Stimulated activated CD4-positive, alpha-beta T cell treated with anti-CD3 and anti-CD28 coated beads, Interleukin-15, amount 100 ng/mL, for 1 hour (primary cell): ENCODE data around the gene ELL.

Source experiments
- DNase-seq, 2 donors: peaks; one replicate each; pipeline ENCODE4 v3.0.0-alpha.2; 2020; ENCODE audit warnings: low read depth in 1 of 2, low spot score in 1 of 2

Gene ELL

DNA sequence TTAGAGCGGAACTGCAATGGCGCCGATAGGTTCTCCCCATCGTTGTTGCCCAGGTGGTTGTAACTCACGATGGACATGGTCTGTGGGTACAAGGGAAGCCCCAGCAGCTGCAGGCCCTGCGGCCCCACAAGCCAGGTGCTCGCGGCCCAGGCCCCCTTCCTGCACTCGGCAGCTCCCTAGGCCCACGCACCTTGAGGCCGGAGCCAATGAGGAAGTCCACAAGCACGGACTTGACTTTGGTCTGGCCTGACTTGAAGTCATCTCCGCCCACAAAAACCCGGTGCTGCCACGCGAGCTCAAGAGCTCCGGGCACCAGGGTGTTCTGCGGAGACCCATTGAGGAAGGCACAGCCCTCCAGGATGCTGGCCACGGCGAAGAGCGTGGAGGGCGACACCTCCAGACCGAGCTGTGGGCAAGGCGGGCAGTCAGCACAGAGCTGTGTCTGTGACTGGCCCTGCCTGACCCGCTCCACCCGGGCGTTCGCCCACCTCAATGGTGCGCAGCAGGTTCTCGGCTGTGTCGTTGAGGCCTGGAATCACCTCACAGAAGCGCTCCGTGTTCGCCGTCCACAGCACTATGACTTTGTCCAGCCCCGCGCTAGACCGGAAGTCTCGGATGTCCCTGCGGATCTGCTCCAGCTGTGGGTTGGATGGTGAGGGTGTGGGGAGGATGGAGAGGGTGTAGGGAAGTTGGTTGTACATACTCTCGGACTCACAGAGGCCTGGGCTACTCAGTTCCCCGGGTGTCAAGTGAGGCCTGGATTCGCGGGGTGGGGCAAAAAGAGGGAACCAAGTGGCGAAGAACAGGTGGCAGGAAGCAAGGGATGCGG is 85.8 kb downstream of the ELL start:
- DNase-seq = no peak

DNA sequence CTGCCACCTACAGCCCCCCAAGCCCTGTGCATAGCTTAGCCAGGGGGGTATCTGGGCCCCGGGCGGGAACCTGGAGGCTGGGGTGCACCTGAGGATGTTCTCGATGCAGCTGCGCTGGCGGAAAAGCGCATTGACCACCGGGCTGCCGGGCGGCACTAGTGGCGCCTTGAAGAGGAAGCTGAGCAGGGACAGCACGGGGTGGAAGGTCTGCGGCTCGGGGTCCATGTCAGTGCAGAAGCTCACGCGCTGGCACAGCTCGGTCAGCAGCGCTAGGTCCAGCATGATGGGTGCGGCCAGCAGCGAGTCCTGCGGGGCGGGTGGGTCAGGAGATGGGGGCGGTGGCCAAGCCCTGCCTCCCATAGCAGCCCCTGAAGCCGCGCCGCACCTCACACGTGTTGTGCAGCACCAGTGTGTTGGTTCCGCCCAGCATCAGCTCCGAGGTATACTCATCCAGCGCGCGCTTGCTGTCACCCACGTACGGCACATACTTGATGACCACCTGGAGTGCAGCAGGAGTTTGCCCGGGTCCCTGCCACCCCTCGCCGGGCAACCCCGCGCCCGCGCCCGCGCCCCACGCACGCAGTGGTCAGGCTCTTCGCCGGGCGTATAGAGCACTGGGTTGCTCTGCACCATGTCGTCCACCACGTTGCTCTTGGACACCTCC is 86.6 kb downstream of the ELL start:
- no peak for DNase-seq

DNA sequence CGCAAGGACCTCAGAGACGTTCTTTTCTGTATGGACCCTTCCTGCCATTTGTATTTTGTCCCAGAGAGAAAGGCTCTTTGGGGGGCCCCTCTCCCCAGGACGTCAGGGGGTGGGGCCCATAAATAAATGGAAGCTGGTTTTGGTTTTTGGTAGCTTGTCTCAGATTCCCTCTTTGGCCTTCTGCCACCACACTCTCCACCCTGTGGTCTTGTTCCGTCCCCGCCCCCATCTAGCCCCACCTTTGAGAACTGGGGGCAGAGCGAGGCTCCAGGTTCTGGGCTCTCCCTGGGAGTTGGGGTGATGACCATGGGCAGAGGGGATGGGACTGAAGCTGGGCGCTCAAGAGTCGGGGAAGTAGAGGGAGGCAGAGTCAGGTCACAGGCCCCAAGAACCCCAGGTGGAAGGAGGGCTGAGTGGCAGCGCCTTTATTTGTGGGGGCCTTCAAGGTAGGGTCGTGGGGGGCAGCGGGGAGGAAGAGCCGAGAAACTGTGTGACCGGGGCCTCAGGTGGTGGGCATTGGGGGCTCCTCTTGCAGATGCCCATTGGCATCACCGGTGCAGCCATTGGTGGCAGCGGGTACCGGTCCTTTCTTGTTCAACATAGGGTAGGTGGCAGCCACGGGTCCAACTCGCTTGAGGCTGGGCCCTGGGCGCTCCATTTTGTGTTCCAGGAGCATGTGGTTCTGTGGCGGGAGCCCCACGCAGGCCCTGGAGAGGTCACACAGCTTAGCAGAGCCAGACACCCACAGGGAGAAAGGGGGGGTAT is 87.3 kb downstream of the ELL start:
- DNase-seq = no peak

DNA sequence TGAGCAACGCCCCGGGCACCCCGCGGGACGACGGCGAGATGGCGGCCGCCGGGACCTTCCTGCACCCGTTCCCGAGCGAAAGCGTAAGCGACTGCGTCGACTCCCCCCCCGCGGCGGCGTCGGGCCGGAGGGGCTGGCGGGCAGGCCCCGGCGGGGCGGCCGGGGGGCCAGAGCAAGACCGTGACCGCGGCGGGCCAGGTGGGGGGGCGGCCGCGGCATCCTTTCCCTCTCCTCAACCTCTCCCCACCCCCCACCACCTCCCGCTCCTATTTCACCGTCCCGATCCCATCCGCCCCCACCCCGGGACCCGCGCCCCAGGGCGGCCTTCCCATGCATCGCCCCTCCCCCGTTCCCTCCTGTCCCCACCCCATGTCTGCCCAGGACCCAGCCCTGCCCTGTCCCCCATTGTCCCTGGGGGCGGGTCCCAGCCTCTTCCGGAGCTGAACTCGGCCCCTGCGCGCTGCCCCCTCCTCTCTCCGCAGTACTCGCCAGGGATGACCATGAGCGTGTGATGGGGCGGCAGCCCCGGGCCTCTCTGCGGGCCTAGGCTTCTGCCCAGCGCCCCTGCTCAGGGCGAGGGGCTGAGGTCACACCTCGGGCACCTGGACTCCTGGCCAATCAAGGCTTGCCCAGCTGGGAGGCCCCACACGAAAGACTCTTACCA is 88.0 kb downstream of the ELL start:
- no peak for DNase-seq

DNA sequence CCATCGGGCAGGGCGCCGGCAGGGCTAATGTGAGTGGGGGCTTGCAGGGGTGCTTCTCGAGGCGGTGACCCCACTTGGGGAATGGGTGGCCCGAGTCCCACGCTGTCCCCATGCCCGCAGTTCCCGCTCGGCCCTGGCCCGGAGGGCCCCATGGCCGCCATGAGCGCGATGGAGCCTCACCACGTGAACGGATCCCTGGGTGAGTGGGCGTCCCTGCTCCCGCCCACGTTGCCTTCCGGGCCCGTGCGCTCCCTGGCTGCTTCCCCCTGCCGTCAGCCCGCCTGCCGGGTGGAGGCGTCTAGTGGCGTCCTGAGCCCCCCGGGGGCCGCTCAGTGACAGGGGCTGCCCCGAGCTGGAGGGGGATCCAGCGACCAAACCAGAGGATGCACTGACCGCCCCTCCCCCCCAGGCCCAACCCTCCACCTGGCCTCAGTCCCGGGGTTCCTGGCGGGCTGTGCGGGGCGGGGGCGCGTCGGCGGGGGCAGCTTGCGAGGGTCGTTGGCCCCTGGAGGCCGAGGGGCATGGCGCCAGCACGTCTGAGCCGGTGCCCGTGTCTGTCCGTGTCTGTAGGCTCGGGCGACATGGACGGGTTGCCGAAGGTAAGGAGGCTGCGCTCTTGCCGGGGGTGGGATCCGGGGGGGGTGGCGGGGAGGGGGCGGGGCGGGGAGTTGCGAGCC is 88.7 kb downstream of the ELL start:
- no peak for DNase-seq

DNA sequence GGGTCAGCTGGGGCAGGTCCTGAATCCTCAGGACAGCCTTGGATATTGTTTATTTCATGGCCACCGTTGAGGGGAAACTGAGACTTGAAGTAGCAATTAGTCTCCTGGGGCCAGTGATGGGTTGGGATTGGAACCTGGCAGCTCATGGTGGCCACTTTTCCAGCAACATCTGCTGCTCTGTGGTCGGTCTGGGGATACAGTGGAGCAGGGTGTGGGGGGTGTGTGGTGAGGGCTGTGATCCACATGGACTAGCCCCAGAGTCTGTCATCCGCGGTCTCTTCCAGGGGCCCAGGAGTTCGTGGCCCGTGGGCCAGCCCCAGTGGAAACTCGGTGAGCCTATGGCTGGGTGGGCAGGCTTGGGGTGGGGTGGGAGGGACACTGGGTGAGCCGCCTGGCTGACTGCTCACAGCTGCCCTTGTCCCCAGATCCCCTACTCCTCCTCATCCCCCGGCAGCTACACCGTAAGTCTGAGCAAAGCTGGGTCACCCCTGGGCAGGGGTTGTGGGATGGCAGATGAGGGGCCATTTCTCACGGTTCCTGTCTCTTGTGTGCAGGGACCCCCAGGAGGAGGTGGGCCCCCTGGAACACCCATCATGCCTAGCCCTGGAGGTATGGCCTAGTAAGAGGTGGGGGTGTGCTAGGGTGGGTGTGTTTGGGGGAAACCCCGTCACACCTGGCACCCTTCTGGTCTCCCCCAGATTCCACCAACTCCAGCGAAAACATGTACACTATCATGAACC is 89.4 kb downstream of the ELL start:
- DNase-seq = no peak

DNA sequence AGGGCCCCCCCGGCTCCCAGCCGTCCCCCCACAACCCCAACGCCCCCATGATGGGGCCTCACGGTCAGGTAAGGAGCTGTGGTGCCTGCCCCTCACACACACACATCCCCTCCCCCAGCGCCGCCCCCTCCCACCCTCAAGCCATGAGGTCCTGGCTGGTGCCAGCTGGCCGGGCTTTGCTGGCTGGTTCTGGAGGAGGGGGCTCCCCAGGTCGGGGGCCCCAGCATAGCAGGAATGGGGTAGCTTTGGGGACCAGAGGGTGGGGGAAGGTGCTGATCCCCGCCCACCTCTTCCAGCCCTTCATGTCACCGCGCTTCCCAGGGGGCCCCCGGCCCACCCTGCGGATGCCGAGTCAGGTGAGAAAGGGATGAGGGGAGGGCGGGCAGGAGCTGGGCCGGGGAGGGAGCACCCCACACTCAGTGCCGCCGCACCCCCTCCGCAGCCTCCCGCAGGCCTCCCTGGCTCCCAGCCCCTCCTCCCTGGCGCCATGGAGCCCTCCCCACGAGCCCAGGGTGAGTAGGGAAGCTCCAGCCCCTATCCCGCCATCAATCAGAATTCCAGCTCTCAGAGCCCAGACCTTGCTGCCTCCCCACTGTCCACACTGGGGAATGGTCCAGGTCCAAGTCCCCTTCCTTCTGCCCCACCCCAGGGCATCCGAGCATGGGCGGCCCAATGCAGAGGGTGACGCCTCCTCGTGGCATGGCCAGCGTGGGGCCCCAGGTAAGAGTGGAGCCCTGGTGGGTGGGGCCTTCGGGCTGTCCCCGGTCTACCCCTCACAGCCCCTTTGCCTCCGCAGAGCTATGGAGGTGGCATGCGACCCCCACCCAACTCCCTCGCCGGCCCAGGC is 90.3 kb downstream of the ELL start:
- DNase-seq = no peak

DNA sequence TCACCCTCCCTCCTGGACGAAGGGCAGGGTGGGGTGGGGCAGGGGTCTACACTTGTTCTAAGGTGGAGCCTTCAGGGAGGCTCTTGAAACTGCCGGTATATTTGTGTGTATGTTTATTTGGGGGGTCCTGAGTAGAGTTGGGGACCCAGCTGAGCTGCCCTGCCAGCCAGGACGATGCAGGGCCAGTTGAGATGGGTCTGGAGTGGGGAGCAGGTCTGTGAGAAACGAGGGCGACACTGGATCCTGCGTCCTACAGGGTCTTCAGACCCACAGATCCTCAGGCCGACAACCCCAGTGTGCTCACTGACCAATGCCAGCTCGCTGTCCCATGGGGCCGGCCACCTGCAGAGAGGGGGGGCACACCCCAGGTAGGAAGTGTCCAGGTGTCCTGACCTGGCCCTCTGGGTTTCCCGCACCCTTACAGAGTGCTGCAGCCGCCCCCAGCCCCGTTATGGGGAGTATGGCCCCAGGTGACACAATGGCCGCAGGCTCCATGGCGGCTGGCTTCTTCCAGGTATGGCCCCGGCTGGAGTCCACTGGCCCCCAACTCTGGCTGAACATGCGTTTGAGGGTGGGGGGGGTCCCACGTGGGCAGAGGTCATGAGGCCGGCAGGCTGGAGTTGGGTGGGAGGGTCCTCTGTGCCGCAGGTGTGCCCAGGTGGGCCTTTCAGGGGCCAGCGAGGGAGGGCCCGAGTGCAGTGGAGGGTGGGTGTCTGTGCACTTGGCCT is 91.3 kb downstream of the ELL start:
- DNase-seq = no peak

DNA sequence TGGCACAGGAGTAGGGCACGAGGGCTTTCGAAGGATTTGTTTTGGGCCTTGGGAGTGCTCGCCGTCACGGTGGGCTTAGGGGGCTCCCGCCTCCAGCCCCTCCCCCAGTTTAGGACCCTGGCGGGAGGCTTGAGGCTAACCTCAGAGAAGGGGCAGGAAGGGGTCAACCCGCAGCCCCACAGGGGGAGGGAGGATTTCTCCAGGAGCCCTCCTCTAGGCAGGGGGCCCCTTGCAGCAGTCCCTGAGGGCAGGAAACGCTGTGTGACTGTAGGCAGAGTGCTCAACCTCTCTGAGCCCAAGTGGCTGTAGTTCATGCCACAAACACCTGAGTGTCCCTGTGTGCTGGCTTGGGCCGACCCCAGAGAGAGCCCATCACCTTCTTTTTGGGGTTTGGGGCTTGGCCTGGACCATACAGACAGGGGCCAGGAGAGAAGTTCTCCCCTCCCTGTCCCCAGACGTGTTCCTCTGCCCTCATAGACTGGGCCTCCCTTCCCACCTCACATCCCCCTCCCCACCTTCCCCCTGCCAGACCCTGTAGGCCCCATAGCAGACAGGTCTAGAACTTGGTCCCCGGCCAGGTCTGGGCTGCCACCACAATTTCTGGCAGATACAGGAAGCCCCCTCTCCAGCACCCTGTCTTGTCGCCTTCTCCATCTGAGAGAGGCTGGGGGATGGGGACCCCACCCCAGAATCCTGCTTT is 92.0 kb downstream of the ELL start:
- no peak for DNase-seq

DNA sequence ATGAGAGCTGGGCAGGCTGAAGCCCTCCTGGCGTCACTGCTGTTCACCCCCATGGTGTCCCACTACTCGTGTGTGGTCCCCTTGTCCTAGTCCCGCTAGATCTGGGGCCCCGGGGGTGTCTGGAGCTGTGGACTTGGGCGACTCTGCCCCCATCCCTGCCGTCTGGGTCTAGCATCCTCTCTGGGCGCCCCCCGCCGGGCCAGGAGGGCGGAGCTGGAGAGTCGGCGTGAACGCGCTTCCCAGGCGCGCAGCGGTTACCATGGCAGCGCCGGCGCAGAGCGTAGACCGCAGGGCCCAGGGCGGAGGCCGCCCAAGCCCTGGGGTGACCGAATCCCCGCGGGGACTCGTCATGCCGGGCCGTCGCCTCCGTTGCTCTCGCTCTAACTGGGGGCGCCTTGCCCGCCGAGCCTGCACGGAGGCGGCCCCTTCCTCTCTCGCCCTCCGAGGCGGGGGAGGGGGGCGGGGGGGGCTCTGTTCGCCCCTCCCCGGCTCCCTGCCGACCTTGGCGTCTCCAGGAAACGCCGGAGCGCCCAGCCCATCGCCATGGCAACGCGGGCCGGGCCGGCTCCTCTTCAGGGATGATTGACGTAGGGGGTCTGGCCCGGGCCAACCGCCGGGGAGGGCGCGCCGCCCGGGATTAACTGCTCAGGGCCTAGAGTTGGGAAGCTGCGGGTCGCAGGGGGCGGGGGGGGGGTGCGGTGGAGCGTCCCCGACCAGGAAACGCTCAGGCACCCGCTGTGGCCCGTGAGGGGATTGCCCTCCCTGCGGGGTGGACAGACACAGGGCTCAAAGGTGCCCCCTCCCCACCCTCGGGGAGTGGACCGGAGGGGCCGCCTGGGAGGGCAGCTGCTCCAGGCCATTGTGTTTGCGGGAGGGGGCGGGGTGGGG is 92.8 kb downstream of the ELL start:
- peak; percentile 56 to 71 for DNase-seq

DNA sequence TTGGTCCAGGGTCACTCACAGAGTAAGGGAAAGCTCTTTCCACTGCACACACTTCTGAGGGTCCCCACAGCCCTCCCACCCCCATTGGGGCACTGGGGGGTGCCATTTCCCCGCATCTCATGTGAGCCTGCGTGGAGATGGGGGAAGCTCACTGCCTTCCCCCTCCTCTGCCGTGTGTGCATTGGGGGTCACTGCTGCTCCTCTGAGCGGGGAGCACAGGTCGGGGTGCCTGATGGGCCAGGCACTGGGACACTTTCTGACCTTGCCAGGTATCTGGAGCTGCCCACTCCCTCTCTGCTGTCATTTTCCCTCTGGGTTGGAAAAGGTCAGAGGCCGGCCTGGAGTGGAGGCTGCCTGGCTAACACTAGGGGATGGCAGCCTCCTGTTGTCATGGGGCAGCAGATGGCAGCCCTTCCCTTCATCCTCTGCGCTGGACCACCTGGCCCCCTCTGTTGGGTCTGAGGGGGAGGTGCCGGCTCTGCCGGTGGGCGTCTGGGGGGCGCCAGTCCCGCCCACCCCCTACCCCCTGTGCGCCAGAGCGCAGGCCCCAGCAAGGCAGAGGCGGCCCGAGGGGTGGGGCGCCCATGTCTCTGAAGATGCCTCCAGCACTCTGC is 93.6 kb downstream of the ELL start:
- no peak for DNase-seq

DNA sequence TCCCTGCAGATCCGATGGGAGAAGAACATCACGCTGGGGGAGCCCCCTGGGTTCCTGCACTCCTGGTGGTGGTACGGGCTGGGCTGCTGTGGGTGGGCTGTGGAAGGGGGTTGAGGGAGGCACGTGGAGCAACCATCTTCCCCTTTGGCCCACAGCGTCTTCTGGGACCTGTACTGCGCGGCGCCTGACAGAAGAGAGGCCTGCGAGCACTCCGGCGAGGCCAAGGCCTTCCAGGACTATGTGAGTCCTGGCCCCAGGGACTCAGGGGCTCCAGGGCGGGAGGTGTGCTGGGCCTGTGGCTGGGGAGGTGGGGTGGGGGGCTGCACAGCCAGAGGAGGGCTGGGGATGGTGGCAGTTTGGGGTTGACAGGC is 94.1 kb downstream of the ELL start:
- no peak for DNase-seq

DNA sequence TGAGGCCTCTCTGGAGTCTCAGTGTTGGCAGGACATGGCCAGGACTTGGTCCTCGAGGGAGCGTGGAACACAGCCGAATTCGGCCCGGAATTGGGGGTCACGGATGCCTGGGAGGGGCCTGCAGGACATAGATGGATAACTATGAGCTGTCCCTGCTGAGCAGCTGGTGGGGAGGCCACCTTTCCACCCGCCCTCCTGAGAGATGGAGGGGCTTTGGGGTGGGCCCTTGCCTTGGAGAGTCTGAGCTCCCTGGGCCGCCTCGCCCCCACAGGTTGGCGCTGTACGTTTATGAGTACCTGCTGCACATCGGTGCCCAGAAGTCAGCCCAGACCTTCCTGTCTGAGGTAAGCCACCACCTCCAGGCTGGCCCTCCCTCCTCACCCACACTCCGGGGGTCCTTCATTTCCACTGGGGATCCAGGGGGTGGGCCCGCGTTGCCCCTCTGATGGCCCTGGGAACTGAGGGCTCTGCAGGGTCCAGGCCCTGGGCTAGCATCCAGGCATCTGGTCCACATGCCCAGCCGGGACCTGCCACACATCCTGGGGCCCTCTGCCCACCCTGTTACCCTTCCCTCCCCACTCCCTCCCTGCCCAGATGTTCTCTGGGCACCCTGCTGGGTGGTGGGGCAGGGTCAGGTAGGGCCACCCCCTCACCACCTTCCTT is 94.7 kb downstream of the ELL start:
- no peak for DNase-seq

DNA sequence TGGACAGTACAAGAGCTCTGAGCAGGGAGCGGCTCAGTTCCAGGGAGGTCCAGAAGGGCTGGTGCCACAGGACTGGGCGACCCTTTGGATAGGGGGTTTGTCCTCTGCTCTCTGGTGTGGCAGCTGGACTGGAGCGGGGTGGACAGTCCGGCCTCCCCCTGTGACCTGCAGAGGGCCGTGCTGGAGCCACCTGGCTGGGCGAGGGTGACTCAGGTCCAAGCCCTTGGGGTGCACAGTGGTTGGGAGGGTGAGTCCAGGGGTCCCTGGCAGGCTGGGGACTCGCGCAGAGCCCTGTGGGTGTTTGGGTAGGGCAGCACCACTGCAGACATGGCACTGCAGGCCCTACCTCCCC is 95.5 kb downstream of the ELL start:
- DNase-seq = no peak

DNA sequence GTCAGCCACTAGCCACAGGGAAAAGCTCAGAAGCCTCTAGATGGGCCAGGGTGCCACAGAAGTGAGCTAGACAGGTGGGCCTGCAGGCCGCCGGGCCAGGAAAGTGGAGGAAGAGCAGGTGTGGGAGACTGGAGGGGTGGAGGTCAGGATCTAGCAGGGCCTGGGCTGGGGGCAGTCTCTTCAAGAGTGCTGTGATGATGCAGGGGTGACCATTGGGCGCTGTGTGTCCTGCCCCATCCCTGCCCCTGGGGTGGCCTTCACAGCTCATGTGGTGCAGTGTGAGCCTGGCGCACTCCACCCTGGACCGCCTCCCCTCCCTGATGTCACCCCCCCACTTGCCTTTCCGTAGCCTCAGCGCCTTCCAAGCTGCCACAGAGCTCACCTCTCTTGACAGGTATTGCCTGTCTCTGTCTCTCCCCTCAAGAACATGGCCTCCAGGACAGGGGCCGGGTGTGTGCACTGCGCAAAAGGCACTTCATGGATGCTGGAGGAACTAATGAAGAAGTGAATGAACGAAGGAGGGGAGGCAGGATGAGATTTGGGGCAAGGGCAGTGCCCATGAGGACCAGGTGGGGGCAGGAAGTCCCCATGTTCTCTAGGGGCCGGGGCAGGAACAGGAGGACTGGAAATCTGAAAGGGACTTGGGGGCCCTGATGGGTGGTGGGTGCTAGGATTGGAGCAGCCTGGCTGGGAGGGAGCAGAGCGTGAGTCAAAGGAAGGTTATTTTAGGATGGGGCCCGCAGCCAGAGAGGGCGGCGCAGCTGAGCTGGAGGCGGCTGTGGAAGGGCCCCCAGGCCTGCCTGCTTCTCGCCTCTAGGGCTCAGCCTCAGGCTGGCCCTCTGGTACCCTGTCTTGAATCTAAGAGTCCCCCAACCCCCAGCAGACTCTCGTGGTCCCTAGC is 96.1 kb downstream of the ELL start:
- DNase-seq = no peak
